ENCODE data around the gene ANKRD9. TPM values are rescaled to one million over a fixed set of nuclear protein-coding genes. Genes with fewer than 3 reads are reported as not detected.

The ANKRD9 gene
- total and polyA plus RNA-seq, 10 donors = 2.2 to 24.0 (median 11.8) TPM

- no peaks in the 10 kb centered on the region for H3K4me1 ChIP-seq
- WGBS, 5 donors = 88 to 98% (median 90%) methylated on average over 4 of the region's 4 CpGs
- intact Hi-C loops (cut with DNase I; ENCODE audit: low total_unique reads) = no loop called here
- H3K27ac ChIP-seq = no peak overlapping the region
- H3K36me3 ChIP-seq = peaks cover 0 to 90% (median 20%) of the 10 kb centered on the region in 6 donors
- no peak overlapping the region for H3K4me3 ChIP-seq
- H3K9me3 ChIP-seq = no peaks in the 10 kb centered on the region
- H3K27me3 ChIP-seq (replicated peaks in 1 of 7) = no peaks in the 10 kb centered on the region
- no peak for TF ChIP-seq CTCF (IDR thresholded peaks at IDR 0.05 in 8 of 11, conservative IDR thresholded peaks at IDR 0.05 in 3 of 11)
- TF ChIP-seq POLR2A (IDR thresholded peaks at IDR 0.05) = no peak
- TF ChIP-seq POLR2AphosphoS5 (IDR thresholded peaks at IDR 0.05) = no peak
- DNase-seq = no peak
Measured at GRCh38 chr14:102462391-102462790, 47.2 kb downstream of the ANKRD9 start.

DNA sequence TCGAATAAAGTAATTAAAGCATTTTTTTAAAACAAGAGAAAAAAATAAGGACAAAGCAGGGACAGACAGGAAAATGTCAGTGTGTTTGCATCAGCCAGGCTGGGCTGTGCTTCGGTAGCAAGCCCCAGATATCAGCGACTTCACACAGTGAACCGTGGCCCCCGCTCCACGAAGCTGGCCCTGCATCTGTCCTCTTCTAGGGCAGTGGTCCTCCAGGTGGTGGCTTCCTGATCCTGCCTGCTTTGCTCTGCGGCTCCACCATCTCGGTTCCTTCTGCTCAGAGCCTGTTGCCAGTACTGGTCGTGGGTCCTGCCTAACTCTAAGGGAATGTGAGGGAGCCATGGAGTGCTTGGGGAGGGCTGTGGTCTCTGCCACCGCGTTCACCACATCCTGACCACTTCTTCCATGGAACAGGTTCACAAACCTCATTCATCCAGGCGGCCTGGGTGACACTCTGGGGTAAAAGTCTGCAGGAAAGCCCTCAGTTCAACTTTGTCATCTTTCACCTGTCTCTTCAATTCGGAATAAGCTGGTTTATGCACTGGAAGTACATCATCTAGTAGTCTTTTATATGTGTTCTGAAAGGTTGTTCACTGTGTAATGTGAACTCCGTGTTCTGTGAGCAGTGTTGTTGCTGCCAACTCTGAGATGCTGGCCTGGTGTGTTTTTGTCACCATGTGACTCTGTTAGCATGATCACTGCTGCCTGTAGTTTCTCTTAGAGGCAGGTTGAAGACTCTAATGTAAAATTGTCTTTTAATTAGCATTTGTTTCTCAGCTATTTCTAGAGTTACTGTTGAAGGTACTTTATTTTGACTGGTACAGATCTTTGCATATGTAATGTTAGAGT, 47.9 kb downstream of the ANKRD9 start:
- TF ChIP-seq CTCF (IDR thresholded peaks at IDR 0.05 in 8 of 11, conservative IDR thresholded peaks at IDR 0.05 in 3 of 11) (no peak), POLR2AphosphoS5 (IDR thresholded peaks at IDR 0.05) (no peak), POLR2A (IDR thresholded peaks at IDR 0.05) (no peak)
- intact Hi-C loops (cut with DNase I; ENCODE audit: low total_unique reads) = no loop called here
- H3K27me3 ChIP-seq (replicated peaks in 1 of 7) = no peaks in the 10 kb centered on the region
- no peak overlapping the region for H3K27ac ChIP-seq
- DNase-seq = no peak
- no peaks in the 10 kb centered on the region for H3K9me3 ChIP-seq
- no peaks in the 10 kb centered on the region for H3K4me1 ChIP-seq
- H3K36me3 ChIP-seq = peaks cover 0 to 90% (median 20%) of the 10 kb centered on the region in 6 donors
- 62 to 75% (median 66%) methylated on average over 14 of the region's 14 CpGs for WGBS, 5 donors
- H3K4me3 ChIP-seq = no peak overlapping the region

DNA sequence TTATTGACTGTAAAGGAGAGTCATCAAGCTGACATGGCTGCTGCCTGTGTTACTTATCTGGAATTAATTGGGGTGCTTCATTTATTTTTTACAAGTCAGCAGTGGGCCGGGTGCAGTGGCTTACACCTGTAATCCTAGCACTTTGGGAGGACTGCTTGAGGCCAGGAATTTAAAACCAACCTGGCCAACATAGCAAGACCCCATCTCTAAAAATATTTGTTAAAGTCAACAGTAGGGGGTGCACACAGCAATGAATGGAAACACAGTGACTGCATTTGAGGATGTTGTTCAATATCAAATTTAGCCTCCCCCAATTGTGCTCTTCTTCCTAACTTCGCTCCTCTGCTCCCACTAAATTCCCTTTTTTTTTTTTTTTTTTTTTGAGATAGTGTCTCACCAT, 52.1 kb downstream of the ANKRD9 start:
- Histone ChIP-seq H3K27ac (no peak overlapping the region), H3K4me1 (no peaks in the 10 kb centered on the region), H3K9me3 (no peaks in the 10 kb centered on the region), H3K27me3 (replicated peaks in 1 of 7) (no peaks in the 10 kb centered on the region), H3K36me3 (peaks cover 0 to 98% (median 27%) of the 10 kb centered on the region in 6 donors), H3K4me3 (no peak overlapping the region)
- no peak for TF ChIP-seq CTCF (IDR thresholded peaks at IDR 0.05 in 8 of 11, conservative IDR thresholded peaks at IDR 0.05 in 3 of 11)
- TF ChIP-seq POLR2A (IDR thresholded peaks at IDR 0.05) = no peak
- TF ChIP-seq POLR2AphosphoS5 (IDR thresholded peaks at IDR 0.05) = no peak
- no peak for DNase-seq
- intact Hi-C loops (cut with DNase I; ENCODE audit: low total_unique reads) = no loop called here
- WGBS, 5 donors = 53 to 93% (median 76%) methylated on average over 2 of the region's 2 CpGs

GRCh38 chr14:102454711-102455110, 54.9 kb downstream of the ANKRD9 start:
- Histone ChIP-seq H3K27me3 (replicated peaks in 1 of 7) (no peaks in the 10 kb centered on the region), H3K36me3 (peaks cover 0 to 100% (median 53%) of the 10 kb centered on the region in 6 donors), H3K4me3 (no peak overlapping the region), H3K4me1 (no peaks in the 10 kb centered on the region), H3K27ac (no peak overlapping the region), H3K9me3 (no peaks in the 10 kb centered on the region)
- WGBS, 5 donors = 75 to 86% (median 77%) methylated on average over 3 to 5 of the region's 5 CpGs
- TF ChIP-seq POLR2A (IDR thresholded peaks at IDR 0.05) (no peak), POLR2AphosphoS5 (IDR thresholded peaks at IDR 0.05) (no peak), CTCF (IDR thresholded peaks at IDR 0.05 in 8 of 11, conservative IDR thresholded peaks at IDR 0.05 in 3 of 11) (no peak)
- intact Hi-C loops (cut with DNase I; ENCODE audit: low total_unique reads) = no loop called here
- no peak for DNase-seq

All from spleen (tissue), 11 donors.